ENCODE data around the gene ATXN10. TPM values are rescaled to one million over a fixed set of nuclear protein-coding genes. Genes with fewer than 3 reads are reported as not detected.

The ATXN10 gene
- total RNA-seq, 1 donor from 2014 or later, result 106 TPM

GRCh38 chr22:45688600-45689080, 17.0 kb downstream of the ATXN10 start:
- H3K9me3 ChIP-seq, result no peaks in the 10 kb centered on the region
- H3K27ac ChIP-seq, result peak overlapping the region; percentile 56
- no peak overlapping the region for H3K4me3 ChIP-seq
- intact Hi-C loops (cut with DNase I), result no loop called here
- TF ChIP-seq, protein P1, sequence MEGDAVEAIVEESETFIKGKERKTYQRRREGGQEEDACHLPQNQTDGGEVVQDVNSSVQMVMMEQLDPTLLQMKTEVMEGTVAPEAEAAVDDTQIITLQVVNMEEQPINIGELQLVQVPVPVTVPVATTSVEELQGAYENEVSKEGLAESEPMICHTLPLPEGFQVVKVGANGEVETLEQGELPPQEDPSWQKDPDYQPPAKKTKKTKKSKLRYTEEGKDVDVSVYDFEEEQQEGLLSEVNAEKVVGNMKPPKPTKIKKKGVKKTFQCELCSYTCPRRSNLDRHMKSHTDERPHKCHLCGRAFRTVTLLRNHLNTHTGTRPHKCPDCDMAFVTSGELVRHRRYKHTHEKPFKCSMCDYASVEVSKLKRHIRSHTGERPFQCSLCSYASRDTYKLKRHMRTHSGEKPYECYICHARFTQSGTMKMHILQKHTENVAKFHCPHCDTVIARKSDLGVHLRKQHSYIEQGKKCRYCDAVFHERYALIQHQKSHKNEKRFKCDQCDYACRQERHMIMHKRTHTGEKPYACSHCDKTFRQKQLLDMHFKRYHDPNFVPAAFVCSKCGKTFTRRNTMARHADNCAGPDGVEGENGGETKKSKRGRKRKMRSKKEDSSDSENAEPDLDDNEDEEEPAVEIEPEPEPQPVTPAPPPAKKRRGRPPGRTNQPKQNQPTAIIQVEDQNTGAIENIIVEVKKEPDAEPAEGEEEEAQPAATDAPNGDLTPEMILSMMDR (IDR thresholded peaks at IDR 0.05), result no peak
- peaks cover 34% of the 10 kb centered on the region for H3K36me3 ChIP-seq
- H3K4me1 ChIP-seq, result peaks cover 50% of the 10 kb centered on the region
- no peak for DNase-seq
- no peaks in the 10 kb centered on the region for H3K27me3 ChIP-seq (ENCODE audit: low read depth)
- peak; percentile 79 to 80 for ATAC-seq

- peak overlapping the region; percentile 56 for H3K27ac ChIP-seq
- intact Hi-C loops (cut with DNase I), result no loop called here
- DNase-seq (no peak), ATAC-seq (peak in 1 of 2 donors; percentile 12)
- no peak overlapping the region for H3K4me3 ChIP-seq
- TF ChIP-seq, protein P1 (IDR thresholded peaks at IDR 0.05), result no peak
- H3K9me3 ChIP-seq, result no peaks in the 10 kb centered on the region
- peaks cover 45% of the 10 kb centered on the region for H3K4me1 ChIP-seq
- no peaks in the 10 kb centered on the region for H3K27me3 ChIP-seq (ENCODE audit: low read depth)
- H3K36me3 ChIP-seq, result peaks cover 39% of the 10 kb centered on the region
These were observed 17.6 kb downstream of the ATXN10 start for GRCh38 chr22:45689211-45689610.

GRCh38 chr22:45690008-45690407, 18.4 kb downstream of the ATXN10 start:
- intact Hi-C loops (cut with DNase I), result no loop called here
- Histone ChIP-seq H3K27ac (no peak overlapping the region), H3K4me3 (no peak overlapping the region), H3K9me3 (no peaks in the 10 kb centered on the region), H3K36me3 (peaks cover 44% of the 10 kb centered on the region), H3K27me3 (ENCODE audit: low read depth) (no peaks in the 10 kb centered on the region), H3K4me1 (peaks cover 41% of the 10 kb centered on the region)
- ATAC-seq (no peak), DNase-seq (no peak)
- TF ChIP-seq, protein P1 (IDR thresholded peaks at IDR 0.05), result no peak

DNA sequence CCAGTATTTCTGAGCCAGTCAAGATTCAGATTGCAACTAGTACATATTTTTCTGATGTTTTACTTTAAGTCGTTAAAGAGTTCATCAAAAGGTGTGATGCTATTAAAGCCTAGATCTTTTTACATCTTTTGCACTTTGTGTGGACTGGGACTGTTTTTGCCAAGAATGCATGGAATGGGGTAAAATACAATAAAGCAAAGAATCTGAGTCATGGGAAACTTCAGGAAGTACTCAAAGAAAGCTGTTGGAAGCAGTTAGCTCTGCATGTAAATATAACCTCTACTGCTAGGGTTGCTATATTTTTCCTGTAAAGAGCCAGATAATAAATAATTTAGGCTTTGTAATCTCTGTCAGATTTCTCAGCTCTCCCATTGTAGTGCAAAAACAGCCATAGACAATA, 20.9 kb downstream of the ATXN10 start:
- Histone ChIP-seq H3K27ac (no peak overlapping the region), H3K36me3 (peaks cover 61% of the 10 kb centered on the region), H3K4me3 (no peak overlapping the region), H3K27me3 (ENCODE audit: low read depth) (no peaks in the 10 kb centered on the region), H3K9me3 (no peaks in the 10 kb centered on the region), H3K4me1 (peaks cover 25% of the 10 kb centered on the region)
- no peak for DNase-seq
- TF ChIP-seq, protein P1 (IDR thresholded peaks at IDR 0.05), result no peak
- intact Hi-C loops (cut with DNase I), result no loop called here
- ATAC-seq, result no peak

GRCh38 chr22:45693835-45694234, 22.2 kb downstream of the ATXN10 start:
- H3K4me1 ChIP-seq, result peaks cover 12% of the 10 kb centered on the region
- H3K9me3 ChIP-seq, result no peaks in the 10 kb centered on the region
- peaks cover 61% of the 10 kb centered on the region for H3K36me3 ChIP-seq
- ATAC-seq (no peak), DNase-seq (no peak)
- intact Hi-C loops (cut with DNase I), result no loop called here
- H3K4me3 ChIP-seq, result no peak overlapping the region
- no peaks in the 10 kb centered on the region for H3K27me3 ChIP-seq (ENCODE audit: low read depth)
- TF ChIP-seq, protein P1 (IDR thresholded peaks at IDR 0.05), result no peak
- H3K27ac ChIP-seq, result no peak overlapping the region

Measured in lower lobe of right lung (tissue), 2 donors.